DLD1 (cell line): Measurements from ENCODE around the gene TUB.

Experiments used
- in situ Hi-C: cut with HindIII; loops from 2 replicates; pipeline ENCODE4 v1.10.0; 2017; ENCODE audit warnings: low sequenced_read_pairs

TUB gene

DNA sequence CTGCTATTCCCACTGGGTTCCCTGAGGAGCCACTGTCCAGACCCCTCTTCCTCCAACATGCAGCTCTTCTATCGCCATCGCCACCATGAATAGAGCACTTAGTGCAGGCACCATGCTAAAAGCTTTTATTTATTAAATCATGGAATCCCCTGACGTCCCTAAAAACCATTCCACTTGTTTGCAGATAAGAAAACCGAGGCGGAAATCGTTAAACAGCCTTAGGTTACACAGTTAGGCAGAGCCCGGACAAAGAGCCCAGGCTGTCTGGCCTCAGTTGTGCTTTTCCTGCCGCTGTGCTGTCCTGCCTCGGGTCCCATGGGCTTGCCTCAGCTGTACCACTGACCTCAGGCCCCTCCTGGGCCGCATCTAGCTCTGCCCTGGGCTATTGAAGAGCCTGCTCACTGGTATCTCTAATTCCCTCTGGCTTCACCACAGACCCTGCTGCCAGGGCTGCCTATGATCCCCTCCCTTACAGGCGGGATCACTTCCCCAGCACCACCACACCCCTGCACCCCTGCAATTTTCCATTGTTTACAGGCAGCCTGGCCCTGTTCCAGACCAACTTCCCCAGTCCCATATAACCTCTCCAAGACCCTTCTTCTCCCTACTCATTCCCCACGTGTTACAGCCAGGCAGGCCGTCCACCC is 13.0 kb upstream of the TUB start:
- in situ Hi-C loops, result no loop called here

- in situ Hi-C loops, result no loop called here
Observed at GRCh38 chr11:8068605-8069221, 12.3 kb upstream of the TUB start.

DNA sequence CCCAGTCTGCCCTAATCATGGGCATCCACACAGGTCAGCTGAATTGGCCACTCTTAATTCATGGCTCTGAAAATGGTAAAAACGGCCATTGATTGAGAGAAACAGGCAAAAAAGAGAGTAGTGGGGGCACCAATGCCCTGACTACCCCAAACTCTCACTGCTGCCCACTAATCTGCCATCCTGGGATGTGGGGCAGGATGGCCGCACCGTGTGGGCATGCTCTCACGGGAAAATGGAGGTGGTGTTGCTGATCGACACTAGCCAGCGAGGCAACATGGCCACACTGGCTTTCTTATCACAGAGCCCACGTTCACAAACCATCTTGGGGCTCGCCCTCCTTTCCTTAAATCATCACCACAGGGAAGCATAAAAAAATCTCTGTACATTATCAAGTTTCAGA is 11.2 kb upstream of the TUB start:
- in situ Hi-C loops, result no loop called here

DNA sequence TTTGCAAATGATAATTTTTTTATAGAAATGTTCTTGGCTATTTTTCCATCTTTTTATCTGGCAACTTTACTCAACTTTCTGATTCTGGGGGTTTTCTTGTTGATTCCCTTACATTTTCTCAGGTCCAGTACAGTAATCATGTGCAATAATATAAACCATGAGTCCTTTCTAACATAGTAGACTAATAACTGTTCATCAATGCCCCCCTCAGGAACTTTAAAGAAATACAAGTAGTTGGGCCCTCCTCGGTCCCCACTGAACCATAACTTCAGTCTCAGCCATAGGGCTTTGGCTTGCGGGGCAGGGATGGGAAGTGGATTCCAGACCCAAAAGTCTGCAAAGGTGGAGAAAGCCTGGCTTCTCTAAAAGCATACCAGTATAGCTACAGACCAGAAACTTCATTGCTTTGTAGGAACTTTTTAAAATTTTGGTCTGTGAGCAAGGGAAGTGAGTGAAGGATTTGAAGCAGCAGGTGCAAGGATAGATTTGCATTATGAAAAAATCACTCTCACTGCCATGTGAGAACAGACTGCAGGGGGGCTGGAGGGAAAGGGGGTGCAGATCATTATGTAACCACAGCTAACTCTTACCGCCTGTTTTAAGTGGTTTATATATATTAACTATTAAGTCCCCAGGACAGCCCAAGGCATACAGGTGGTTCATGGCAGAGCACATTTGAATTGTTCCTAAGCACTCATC is 10.4 kb upstream of the TUB start:
- in situ Hi-C loops, result no loop called here

DNA sequence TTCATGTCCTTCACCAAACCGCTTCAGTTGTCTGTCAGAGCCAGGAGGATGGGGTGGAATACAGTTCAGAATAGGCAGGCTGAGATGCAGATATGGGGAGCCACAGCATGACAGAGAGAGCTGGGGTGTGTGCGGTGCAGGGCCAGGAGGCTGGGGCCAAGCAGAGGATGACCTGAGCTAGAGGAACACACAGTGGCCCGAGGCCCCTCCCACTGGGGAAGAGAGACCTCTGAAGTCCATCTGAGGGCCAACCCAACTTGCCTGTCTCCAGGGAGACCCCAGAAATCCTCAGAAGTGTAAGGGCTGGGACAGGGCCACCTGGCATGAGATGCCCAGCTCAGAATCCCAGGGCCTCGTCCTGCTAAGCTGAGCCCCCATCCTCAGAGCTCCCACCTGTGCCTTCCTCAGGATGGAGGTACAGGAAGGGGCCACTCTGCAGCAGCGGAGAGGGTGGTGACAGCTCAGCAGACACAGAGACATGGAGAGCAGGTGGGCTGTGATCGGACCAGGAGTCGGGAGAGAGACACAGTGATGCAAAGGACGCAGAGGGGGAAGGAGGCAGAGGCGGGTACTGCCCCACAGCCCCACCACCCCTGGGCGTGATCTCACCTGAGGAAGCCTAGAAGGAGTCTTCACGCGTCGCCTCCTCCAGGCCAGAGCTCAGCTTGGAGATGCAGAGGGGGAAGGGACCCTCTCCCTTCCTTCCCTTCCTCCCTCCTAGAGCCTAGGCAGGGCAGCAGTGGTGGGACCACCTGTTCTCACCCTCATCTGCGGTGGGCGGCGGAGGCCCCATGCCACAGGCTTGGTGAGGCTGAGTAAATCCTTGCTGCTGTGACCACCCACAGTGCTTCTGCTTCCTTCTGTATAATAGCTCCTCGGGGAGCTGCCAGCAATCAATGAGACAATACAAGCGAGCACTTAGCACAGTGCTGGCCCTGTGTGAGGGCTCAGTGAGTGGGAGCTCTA is 9.1 kb upstream of the TUB start:
- in situ Hi-C loops, result no loop called here

DNA sequence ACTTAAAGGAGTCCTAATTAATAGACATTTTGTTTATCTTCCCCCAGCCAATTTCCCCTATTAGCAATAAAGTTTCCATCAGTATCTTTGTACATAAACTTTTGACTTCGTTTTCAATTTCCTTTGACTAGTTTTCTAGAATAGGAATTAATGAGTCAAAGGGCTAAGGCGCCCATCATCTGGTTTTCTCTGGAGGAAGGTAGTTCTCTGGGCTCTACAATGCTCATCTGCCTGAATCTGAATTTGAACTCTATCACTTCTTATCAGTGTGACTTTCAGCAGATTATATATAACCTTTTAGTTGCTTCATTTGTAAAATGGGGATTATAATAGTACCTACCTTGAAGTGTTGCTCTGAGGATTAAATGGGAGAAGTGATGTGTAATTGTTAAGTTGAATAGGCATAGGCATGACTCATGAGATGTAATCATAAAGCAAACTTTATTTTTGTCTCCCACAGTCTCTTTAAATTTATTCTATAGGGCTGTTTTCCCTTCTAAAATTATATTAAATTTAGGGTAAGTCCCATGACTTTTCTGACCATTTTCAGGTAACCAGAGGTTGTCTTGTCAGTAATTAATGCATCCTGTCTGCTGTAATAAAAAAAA is 5.8 kb upstream of the TUB start:
- in situ Hi-C loops, result no loop called here

GRCh38 chr11:8079111-8079675 is 1.8 kb upstream of the TUB start:
- in situ Hi-C loops, result no loop called here

- in situ Hi-C loops, result no loop called here
Observed at GRCh38 chr11:8080069-8080670, 841 bp upstream of the TUB start.

DNA sequence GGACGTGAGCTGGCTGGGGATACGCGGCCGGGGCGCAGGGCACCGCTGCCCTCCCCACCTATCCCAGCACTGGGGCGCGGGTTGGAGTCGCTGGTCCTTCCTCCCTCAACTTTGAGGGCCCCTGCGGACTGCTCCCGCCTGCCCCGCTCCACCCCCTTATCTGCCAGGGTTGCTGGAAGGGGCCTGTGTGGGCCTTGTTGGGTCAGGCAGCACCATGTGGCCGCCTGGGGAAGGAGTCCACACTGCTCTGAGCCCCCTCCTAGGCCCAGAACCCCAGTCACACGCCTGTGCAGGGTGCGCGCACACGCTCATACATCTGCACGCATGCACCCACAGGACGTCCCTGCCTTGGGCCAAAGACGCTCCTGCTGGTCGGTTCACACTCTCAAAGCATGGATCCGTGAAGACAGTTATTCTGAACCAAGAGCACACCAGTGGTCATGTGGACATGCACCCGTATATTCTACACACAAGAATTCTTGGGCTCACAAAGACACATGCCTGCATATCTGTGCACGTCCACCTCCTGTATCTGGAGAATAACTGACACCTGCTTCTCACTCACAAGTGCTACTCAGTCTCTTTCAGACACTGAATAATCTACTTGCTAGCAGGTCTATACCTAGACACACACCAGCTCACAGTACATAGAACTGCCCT is 710 bp downstream of the TUB start:
- in situ Hi-C loops, result no loop called here

- in situ Hi-C loops, result no loop called here
Observed at GRCh38 chr11:8082391-8083087, 1.5 kb downstream of the TUB start.

- in situ Hi-C loops, result no loop called here
Observed at GRCh38 chr11:8083088-8083395, 2.0 kb downstream of the TUB start.

GRCh38 chr11:8083871-8084281 is 2.9 kb downstream of the TUB start:
- in situ Hi-C loops, result no loop called here

GRCh38 chr11:8084352-8084751 is 3.3 kb downstream of the TUB start:
- in situ Hi-C loops, result no loop called here

DNA sequence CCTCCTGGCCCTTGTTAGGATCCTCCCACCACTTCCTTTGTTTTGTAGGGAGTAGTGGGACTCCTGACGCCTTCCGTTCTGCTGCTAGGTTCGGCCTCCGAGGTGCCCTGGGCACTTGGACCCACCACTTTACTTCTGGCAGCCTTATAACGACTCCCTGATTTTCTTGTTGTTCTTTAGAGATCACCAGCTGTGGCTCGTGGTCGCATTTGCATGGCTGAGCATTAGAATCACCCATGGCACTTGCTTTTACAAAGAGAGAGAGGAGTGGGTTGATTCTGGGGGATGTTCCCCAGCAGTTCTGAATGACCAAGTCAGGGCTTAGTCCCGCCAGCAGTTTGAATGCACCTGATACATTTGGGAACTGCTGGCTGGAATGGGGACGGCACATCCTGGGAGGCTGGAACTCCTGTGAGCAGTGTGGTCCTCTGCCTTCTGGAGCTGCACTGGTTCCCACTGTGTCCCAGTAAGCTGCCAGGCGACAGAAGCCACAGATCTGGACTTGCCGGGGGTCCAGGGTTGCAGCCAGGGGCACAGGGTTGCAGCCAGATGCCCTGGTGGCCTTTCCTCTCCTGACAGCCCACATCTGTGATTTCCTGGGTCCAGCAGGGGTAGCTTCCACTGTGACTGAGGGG is 4.1 kb downstream of the TUB start:
- in situ Hi-C loops, result no loop called here

GRCh38 chr11:8086001-8086479 is 5.0 kb downstream of the TUB start:
- in situ Hi-C loops, result no loop called here

GRCh38 chr11:8086571-8086970 is 5.6 kb downstream of the TUB start:
- in situ Hi-C loops, result no loop called here

GRCh38 chr11:8087185-8087584 is 6.2 kb downstream of the TUB start:
- in situ Hi-C loops, result no loop called here

- in situ Hi-C loops, result no loop called here
Observed at GRCh38 chr11:8087756-8088155, 6.7 kb downstream of the TUB start.
